ENCODE results near the gene TOMM40L.

The TOMM40L gene

DNA sequence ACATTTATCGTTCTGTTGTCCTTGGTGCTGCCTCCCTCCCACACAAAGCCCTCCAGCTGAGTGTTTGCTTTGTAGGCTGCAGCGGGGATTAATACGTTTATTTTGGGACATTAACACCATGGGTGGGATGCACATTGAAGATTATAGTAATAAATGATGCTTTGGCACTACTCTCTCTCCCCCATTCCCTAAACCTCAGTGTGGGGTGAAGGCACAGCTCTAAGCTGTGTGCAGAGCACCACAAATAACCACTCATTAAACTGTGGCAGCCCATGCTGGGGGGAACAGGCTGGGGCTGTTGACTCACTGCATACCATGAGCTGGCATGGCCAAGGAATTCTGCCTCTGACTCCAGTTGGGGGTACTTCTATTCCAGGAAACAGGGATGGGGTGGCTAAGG, 40.3 kb downstream of the TOMM40L start:
- no peak overlapping the region for H3K27ac ChIP-seq
- TF ChIP-seq CTCF (conservative IDR thresholded peaks at IDR 0.05), result no peak

- TF ChIP-seq CTCF (conservative IDR thresholded peaks at IDR 0.05), result no peak
- H3K27ac ChIP-seq, result no peak overlapping the region
These were observed 41.0 kb downstream of the TOMM40L start for GRCh38 chr1:161266836-161267235.

GRCh38 chr1:161267321-161267720, 41.5 kb downstream of the TOMM40L start:
- no peak for TF ChIP-seq CTCF (conservative IDR thresholded peaks at IDR 0.05)
- no peak overlapping the region for H3K27ac ChIP-seq

DNA sequence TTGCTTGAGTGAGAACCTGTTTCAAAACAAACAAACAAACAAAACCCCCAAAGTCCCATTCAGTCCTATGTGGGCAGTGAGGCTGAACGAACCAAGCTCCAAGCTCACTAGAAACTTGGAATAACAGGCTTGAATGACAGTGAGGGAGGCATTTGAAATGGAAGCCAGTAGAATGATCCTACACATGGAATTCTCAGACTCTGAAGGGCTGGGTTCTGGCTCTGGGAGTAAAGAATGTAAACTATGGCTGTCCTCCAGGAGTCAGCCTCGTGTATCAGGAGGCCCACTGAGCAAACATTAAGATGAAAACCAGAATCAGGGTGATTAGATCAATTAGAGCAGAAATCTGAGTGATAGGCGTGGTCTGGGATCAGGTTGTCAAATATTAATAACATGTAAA, 47.5 kb downstream of the TOMM40L start:
- TF ChIP-seq CTCF (conservative IDR thresholded peaks at IDR 0.05), result no peak
- H3K27ac ChIP-seq, result no peak overlapping the region

DNA sequence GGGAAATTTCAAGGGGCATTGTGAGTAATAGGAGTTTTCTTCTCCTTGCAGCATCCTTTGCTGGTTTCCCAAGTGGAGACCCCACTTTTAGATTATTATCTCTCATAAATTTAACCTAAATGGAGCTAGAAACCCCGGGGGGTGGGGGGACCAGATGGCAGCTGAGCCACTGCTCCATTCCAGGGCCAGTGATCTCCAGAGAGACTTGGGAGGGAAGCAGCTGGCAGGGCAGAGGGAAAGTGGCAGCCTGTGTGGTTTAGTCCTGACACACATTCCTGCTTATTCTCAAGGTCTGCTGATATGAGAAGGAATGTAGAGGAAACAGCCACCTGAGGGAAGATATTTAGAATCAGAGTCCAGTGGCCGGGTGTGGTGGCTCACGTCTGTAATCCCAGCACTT, 49.0 kb downstream of the TOMM40L start:
- no peak for TF ChIP-seq CTCF (conservative IDR thresholded peaks at IDR 0.05)

More for the DNA sequence above, 49.0 kb downstream of the TOMM40L start:
- H3K27ac ChIP-seq, result no peak overlapping the region
